Measurements from ENCODE around the gene PLA2G6. TPM values are rescaled to one million over a fixed set of nuclear protein-coding genes. Genes with fewer than 3 reads are reported as not detected.
A peak's percentile ranks its signal among the peaks of the same experiment; 100 is the strongest.

The PLA2G6 gene
- total RNA-seq, 1 experiment from 2014 or later = 3.9 TPM

DNA sequence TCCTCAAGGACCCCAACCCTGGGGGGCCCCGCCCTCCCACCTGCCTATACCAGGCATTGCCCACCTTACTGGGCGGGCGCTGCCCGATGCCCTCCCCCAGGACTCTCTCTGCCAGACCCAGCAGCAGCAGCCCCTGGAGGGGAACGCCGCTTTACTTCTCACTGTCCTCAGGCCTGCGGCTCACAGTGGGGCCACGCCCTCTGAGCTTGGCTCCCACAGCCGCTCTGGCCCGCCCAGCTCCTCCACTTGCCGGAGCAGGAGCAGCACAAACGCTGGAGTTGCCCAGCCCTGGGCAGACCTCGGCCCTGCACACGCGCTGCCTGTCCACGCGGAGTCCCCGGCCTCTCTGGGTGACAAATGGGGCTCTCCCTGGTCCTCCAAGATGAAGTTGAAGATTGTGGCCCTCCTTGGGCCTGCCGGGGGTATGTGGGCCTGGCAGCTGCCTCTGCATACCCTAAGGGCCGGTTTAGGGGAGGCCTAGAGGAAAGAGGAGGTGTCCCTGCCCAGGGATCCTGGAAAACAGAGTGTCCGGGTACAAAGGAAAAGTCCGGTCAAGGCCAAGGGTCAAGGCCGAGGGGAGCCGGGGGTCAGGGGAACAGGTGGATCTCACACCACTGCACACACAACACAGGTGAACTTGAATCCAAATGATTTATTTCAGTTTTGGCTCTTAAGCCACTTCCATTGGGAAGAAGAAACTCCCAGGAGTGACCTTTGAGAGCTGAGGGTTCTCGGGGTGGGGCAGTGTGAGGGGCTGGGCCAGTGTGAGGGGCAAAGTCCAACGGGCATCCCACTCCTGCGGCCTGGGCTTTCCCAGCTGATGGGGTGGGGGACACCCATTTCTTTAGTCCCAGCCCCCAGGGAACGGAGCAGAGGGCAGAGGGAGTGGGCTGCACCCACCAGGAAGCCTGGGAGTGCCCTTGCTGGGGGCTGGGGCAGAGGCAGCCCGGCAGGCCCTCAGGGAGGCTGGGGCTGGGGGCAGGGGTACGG is 70.5 kb downstream of the PLA2G6 start:
- no peak for DNase-seq (ENCODE audit: low read depth)

DNA sequence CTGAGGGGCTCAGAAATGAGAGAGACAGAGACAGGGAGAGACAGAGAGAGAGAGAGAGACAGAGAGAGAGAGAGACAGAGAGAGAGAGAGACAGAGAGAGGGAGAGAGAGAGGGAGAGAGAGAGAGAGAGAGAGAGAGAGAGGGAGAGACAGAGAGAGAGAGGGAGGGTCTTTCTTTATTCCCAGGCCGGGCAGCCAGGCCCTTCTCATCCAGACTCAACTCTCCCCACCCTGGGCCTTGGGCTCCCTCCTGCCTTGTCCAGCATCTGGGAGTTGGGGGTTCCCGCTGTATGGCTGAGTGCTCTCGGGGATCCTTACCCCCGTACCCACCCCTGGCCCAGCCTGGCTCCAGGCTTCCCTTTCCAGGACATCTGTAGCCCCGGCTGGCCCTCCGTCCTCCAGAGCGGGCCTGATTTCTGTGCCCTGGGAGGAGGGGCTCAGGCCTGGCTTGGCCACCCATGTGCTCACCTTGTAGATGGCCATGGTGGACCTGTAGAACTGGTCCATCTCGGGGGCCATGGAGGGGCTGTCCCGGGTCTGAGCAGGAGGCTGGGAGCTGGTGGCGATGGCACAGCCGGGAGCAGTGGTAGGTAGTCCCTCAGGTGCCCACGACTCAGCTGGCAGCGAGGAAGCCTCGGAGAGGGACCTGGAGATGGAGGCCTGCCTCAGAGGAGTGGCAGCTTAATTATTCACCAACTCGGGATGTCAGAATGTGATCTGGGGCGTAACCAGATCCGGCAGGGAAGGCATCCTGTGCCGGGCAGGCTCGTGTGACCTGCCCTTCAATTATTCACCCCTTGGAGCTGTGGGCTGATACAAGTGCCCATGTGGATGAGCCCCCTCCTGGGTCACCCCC is 71.4 kb downstream of the PLA2G6 start, which contains the start of gene BAIAP2L2:
Gene BAIAP2L2 (minus strand): TSS at position 677 of the 855 bp plus-strand sequence. CDS start 159 bp downstream, at position 518.
- DNase-seq (ENCODE audit: low read depth) = no peak

DNA sequence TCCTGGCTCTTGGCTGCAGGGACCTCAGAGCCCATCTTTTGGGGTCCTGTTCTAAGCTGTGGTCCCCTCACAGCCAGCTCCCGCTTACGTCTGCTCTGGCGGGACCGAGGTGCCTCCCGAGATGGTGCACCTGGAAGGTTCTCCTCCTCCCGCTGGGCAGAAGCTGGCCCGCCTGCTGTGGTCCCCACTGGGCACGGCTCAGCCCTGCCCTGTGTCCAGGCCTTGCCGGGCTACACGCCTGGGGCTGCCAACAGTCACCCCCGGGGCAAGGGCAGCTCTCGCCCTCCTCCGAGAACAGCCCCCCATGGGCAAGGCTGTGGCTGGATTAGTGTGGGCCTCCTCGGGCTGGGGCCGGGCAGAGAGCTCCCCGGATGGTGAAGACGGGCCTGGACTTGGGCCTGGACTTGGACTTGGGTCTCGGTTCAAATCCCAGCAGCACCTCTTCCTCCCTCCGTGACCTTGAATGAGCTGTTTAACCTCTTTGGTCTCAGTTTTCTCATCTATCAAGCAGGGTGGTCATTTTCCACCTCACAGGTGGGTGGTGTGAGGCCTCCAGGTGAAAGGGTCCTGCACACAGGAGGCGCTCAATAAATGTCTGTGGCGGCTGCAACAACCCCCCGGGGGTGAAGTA is 72.1 kb downstream of the PLA2G6 start:
- no peak for DNase-seq (ENCODE audit: low read depth)

DNA sequence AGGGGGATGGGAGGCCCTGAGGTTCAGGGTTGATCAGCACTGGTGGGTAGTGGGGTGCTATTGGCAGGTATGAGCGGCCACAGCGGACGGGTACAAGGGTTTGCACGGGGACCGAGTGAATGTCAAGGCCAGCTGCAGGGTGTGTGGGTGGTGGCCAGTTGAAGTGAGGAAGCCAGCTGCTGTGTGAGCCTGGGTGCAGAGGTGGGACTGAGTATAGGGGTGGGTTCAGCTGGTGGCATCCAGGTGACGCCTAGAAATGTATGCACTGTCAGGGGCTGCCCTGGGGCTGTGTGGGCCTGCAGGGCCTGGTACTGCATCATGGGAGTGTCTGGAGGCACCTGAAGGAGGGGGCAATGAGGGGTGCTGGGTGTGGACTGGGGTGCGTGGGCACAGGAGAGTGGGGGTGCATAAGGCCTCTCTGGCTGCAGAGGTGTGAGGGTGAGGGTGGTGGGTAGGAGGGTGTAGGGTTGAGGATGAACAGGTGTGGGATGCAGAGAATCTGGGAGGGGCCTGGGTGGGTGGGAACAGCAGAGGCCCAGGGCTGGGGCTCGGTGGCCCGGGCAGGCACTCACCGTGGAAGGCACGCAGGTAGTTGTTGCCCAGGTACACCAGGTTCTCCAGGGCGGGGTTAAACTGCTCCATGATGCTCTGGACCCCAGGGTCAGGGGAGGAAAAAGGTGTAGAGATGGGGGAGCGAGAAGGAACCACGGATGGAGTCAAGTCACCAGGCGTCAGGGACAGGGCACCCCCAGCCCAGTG is 72.9 kb downstream of the PLA2G6 start:
- DNase-seq (ENCODE audit: low read depth) = no peak

DNA sequence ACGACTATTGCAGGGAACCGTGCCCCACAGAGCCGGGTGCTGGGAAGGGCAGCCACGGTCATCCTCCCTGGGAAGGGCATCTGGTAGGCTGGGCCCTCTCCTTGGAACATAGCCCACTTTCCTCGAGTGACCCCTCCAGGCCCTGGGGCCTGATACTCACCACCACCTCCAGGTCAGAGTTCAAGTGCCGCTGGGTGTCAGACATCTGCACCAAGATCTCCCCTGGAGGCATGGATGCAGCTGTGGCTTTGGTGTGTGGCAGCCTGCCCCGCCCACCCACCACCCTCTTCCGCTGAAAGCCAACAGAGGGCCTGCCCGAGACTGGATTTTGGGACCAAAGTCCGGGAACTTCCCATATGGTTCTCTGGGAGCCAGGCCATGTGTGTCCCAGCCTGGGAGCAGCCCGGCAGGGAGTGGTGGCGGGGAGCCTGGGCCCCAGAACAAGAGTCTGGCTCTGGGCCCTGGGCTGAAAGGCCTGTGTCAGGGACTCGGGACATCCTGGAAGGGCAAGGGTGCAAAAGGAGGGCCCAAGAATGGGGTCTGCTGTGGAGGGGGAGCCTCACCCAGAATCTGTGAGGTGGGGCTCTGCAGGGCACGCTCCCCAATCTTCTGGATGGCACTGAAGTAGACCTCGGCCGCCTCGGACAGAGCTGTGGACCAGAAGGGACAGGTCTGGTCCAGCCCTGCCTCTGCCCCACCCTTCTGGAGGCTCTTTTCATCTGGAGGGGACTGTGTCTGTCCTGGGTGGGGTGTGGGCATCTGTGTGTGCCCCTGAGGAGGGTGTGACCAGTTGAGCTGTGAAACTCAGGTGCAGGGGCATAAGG is 73.7 kb downstream of the PLA2G6 start:
- no peak for DNase-seq (ENCODE audit: low read depth)

DNA sequence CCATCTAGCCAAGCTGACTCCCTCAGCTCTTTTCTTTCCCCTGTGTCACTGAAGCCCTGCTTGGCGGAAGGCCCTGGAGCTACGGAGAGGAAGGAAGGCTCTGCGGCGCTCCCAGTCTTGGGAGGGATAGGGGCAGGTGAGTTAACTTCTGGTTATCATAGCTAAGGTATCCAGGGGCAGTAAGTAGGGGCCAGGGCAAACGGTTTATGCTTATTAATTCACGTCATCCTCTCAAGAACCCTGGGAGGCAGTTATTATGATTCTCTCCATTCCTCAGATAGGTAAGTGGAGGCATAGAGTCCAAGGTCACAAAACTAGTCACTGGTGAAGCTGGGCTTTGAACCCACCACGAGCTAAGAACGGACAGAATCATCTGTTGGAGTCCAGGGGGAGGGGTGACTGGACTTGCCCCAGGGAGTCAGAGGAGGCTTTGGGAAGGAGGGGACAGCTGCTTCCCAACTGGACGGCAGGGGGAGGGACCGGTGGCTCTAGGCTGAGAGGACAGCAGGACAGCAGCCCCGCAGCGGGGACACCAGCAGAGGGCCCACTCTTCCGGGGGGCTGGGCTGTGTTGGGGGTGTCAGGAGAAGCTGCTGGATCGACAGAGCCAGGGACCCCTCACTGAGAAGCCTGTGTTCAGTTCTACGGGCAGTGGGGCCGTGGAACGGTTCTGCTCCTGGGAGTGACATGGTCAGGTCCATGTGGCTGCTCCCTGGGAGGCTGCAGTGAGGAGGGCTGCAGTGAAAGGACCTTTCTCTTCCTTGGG is 74.6 kb downstream of the PLA2G6 start:
- no peak for DNase-seq (ENCODE audit: low read depth)

DNA sequence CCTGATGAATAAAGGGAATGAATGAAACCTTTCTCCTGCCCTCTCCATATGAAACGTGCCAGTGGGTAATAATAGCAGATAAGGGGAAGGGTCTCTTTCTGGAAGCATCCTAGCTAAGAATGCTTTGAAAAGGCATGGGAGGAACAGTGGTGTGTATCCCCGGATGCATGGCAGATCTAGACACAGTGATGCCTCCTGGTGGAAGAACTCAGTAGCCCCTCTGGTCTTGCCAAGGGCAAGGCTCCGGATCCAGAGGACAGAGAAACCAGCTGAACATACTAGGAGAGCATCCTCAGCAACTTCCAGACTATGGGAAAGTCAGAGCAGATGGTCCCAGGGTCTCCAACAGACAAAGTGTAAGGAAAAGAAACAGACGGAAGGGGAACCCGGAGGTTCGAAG is 77.5 kb downstream of the PLA2G6 start:
- DNase-seq (ENCODE audit: low read depth) = no peak

DNA sequence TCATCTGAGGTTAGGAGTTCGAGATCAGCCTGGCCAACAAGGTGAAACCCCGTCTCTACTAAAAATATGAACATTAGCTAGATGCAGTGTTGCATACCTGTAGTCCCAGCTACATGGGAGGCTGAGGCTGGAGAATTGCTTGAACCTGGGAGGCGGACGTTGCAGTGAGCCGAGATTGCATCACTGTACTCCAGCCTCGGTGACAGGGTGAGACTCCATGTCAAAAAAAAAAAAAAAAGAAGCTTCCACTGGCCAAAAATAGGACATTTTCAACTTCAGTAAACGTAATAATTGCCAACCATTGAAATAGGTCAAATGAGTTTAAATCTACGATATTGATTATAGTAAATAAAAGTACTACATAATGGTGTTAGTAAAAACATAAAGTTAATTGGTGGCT is 78.0 kb downstream of the PLA2G6 start:
- no peak for DNase-seq (ENCODE audit: low read depth)

DNA sequence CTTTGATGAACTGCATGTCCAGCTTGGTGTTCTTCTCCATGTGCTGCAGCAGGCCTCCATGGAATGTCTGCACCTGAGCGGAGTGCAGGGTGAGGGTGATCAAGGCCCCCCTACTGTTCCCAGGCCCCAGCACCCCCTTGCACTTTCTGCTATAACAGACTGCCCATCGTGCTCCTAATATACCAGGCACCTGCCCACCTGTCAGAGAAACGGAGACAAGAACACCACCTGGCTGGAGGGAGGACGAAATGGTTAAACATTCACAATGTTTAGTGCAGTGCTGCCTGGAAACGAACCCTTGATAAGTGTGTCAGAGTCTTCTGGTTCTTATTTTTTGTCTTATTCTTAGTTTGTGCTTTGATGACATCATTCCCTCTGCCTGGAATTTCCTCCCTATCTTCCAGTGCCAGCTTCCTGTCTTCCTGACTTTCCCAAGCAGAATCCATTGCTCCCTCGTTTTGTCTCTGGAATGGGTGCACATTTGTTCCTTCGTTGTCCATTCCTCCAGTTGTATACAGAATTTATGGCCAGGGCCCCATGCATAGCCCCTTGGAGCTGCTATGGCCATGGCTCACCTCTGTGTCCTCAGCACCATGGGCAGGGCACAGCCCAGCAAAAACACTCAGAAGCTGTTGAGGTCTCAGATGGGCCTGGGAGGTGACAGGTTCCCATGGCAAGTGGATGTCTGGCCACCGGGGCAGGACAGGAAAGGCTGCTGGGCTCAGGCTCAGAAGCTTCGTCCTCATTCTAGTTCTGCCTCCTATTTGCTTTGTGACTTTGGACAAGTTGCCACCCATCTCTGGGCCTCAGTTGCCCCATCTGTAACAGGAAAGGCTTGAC is 83.0 kb downstream of the PLA2G6 start:
- peak; percentile 39 for DNase-seq (ENCODE audit: low read depth)

DNA sequence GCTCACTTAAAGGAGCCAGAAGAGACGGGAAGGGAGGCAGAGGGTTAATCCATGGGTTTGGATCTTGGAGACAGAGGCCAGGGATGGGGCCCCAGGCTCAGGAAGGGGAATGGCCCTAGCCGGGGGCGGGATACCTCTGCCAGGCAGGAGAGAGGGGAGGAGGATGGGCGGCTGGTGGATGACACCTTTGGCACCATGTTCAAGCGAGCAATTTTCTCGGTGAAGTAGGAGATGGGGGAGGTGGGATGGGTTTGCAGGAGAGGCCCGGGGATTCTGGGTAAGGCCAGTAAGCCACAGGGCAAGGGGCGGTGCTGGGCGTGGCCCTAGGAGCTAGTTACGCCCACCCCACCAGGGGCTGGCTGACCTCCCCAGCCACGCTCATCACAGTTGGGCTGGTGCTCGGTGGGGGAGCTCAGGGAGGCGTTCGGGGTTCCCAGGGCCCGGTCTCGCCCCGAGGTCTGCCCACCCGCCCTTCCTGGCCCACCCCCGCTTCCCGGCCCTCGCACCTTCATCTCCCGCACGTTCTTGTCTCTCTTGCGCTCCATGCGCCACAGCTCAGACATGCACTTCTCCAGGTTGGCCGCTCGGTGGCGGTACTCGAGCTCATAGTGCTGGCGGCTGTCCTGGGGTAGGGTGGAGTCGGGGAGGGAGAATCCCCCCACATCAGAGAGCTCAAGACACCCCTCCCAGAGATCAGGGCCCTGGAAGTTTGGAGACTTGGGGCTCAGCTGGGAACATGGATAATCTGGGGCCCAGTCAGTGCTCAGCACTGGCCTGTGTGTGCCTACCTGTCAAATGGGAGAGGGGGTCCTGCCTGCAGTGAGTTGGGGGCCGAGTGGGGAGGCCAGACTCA is 83.8 kb downstream of the PLA2G6 start:
- DNase-seq (ENCODE audit: low read depth) = no peak

DNA sequence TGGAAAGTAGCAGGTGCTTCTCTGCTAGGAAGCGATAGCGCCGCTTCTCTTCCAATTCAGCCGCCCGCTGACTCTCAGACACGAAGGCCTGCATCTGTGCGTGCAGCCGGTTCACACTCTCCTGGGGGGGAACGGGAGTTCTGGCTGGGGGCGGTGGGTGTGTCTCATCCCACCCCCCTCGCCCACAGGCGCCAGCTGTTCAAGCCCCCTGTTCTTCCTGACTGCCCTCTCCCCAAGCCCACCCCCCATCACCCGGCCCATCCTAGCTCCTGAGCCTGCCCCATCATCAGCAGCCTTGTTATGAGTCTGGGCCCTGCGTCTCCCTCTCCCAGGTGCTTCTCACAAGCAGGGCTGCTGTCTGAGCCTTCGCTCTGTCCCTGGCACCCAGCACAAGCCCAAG is 84.6 kb downstream of the PLA2G6 start:
- DNase-seq (ENCODE audit: low read depth) = no peak

DNA sequence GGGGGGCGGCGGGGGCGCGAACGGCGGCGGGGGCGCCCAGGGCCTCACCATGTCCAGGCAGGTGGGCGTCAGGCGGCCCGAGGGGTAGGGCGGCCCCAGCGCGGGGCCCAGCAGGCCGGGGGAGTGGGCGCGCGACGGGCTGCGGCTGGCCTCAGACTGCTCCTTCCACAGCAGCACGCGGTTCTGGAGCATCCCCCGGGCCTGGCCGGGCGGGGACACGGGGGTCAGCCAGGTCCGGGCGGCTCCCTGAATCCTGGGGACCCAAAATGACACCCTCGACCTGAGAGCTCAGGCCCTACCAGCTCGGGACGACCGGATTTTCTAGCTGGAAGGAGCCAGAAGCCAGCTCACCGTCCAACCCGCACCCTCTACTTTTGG is 92.2 kb downstream of the PLA2G6 start:
- no peak for DNase-seq (ENCODE audit: low read depth)

DNA sequence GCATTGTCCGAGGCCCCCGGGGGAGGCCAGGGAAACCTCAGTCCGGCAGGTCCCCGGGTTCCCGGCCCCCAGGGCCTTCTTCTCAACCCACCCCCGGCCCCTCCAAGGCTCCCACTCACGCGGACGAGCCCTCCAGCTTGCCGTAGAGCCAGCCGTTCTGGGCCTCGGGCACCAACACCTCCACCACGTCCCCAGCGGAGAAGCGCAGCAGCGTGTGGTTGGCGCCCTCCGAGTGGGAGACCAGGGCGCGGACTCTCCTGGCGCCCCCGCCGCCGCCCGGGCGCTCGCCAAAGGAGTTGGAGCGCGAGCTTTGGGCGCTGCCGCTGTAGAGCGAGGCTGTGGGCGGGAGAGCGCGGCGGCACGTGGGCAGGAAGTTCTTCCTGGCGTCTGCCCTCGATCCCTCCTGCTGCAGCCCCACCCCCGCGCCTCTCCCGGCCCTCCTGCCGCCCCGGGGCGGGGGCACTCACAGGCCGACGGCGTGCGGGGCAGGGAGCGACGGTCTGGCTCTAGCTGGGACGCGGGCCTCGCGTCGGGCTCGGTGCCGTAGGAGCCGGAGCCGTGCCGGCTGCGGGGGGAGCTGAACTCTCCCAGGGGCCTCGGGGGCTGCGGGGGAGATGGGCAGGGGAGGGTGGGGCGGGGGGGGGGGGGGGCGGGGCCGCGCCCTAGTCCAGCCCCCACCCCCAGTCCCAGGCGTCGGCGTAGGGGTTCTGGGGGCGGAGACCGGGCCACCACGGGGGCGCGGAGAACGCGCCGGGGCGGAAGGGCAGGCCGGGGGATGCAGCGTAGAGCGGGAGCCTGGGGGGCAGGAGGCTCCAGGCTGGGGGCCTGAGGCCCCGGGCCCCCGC is 92.8 kb downstream of the PLA2G6 start:
- peak; percentile 77 for DNase-seq (ENCODE audit: low read depth)

DNA sequence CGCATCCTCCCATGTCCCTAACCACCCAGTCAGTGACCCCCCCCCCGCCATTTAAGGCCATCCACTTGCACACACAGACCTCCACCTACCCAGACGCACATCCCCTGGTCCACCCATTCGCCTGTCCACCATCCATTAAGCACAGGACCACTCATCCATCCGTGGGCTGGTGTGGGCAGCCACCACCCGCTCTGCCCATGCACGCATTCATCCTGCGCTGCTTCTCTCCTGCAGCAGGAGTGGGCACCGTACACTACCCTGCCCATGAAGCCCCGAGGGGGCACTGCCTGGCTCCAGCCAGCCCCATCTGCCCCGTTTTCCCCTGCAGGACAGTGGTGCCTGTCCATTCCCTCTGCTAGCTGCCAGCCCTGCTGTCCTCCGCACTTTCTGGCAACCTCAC is 93.8 kb downstream of the PLA2G6 start:
- no peak for DNase-seq (ENCODE audit: low read depth)

DNA sequence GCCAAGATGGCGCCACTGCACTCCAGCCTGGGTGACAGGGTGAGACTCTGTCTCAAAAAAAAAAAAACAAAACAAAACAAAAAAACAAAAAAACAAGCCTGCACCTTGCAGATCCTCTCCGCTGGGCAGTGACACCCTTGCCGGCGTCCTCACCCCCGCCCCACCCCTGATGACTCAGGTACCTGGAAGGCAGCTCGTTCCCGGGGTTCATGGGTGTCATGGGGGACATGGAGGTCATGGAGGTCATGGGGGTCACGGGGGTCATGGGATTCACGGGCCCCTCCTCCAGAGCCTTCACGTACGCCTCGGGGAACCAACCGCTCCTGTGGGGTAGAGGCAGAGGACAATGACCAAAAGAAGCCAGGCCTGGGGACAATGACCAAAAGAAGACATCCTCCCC is 94.7 kb downstream of the PLA2G6 start:
- DNase-seq (ENCODE audit: low read depth) = no peak

DNA sequence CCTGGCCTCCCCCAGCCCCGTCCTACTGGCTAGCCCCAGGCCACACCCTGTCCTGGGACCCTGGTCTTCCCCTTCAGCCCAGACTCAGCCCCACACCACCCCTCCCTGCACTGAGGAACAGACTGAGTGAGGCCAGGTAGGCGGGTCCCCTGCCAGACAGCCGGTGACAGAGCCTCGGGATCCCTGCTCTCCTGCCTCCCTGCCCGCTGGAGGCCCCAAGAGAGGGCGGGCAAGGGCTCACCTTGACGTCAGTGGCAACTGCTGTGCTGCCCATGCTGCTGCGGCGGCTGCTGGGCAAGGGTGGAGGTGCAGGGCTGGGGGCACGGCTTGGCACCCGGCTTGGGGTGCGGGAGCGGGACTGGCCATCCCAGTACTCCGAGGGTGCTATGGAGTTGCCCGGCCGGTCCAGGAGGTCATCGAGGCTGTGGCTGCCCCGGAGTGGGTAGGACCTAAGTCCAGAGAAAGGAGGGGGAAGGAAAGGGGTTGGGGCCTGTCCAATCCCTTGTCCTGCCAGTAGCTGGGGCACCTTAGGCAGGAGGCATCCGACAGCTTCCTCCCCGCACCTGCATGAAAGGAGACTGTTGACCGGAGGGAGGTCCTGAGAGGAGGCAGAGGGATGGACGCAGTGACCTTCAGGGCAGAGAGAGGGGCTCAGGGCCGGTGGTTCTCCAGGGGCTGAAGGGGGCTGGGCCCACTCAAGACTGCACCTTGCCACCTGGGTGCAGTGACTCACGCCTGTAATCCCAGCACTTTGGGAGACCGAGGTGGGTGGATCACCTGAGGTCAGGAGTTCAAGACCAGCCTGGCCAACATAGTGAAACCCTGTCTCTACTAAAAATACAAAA is 95.4 kb downstream of the PLA2G6 start:
- no peak for DNase-seq (ENCODE audit: low read depth)
